ENCODE data around the gene MAST4.
A peak's percentile ranks its signal among the peaks of the same experiment; 100 is the strongest.

Gene MAST4

GRCh38 chr5:67133217-67133616 is 537.0 kb downstream of the MAST4 start:
- DNase-seq (ENCODE audit: low read depth), result no peak

- no peak for DNase-seq (ENCODE audit: low read depth)
Observed at GRCh38 chr5:67133776-67134175, 537.6 kb downstream of the MAST4 start.

GRCh38 chr5:67135381-67135984 is 539.3 kb downstream of the MAST4 start:
- DNase-seq (ENCODE audit: low read depth), result no peak

- DNase-seq (ENCODE audit: low read depth), result no peak
Observed at GRCh38 chr5:67139030-67139429, 542.8 kb downstream of the MAST4 start.

- DNase-seq (ENCODE audit: low read depth), result no peak
Observed at GRCh38 chr5:67140413-67140812, 544.2 kb downstream of the MAST4 start.

- DNase-seq (ENCODE audit: low read depth), result no peak
Observed at GRCh38 chr5:67141644-67142043, 545.5 kb downstream of the MAST4 start.

GRCh38 chr5:67142816-67143215 is 546.6 kb downstream of the MAST4 start:
- no peak for DNase-seq (ENCODE audit: low read depth)

GRCh38 chr5:67143549-67143948 is 547.4 kb downstream of the MAST4 start:
- no peak for DNase-seq (ENCODE audit: low read depth)

GRCh38 chr5:67144183-67144639 is 548.0 kb downstream of the MAST4 start:
- no peak for DNase-seq (ENCODE audit: low read depth)

GRCh38 chr5:67146574-67146973 is 550.4 kb downstream of the MAST4 start:
- DNase-seq (ENCODE audit: low read depth), result peak; percentile 21

GRCh38 chr5:67146981-67147380 is 550.8 kb downstream of the MAST4 start:
- DNase-seq (ENCODE audit: low read depth), result no peak

GRCh38 chr5:67147760-67148159 is 551.6 kb downstream of the MAST4 start:
- no peak for DNase-seq (ENCODE audit: low read depth)

- DNase-seq (ENCODE audit: low read depth), result no peak
Observed at GRCh38 chr5:67149057-67149950, 553.1 kb downstream of the MAST4 start.

- peak; percentile 22 for DNase-seq (ENCODE audit: low read depth)
Observed at GRCh38 chr5:67149951-67150523, 553.8 kb downstream of the MAST4 start.

GRCh38 chr5:67152400-67152799 is 556.2 kb downstream of the MAST4 start:
- DNase-seq (ENCODE audit: low read depth), result no peak

GRCh38 chr5:67153292-67153691 is 557.1 kb downstream of the MAST4 start:
- no peak for DNase-seq (ENCODE audit: low read depth)

- DNase-seq (ENCODE audit: low read depth), result no peak
Observed at GRCh38 chr5:67154556-67155206, 558.5 kb downstream of the MAST4 start.

- DNase-seq (ENCODE audit: low read depth), result peak; percentile 14
Observed at GRCh38 chr5:67156976-67157583, 560.9 kb downstream of the MAST4 start.

- no peak for DNase-seq (ENCODE audit: low read depth)
Observed at GRCh38 chr5:67160272-67160671, 564.1 kb downstream of the MAST4 start.

GRCh38 chr5:67160985-67161384 is 564.8 kb downstream of the MAST4 start:
- peak; percentile 51 for DNase-seq (ENCODE audit: low read depth)

- DNase-seq (ENCODE audit: low read depth), result no peak
Observed at GRCh38 chr5:67161767-67162166, 565.6 kb downstream of the MAST4 start.

- no peak for DNase-seq (ENCODE audit: low read depth)
Observed at GRCh38 chr5:67163231-67163756, 567.1 kb downstream of the MAST4 start.

Data from fibroblast of the conjunctiva (primary cell).